Epithelial cell of esophagus (primary cell): Measurements from ENCODE around the gene GRIA1.

Experiments used
- DNase-seq: peaks from one replicate; pipeline ENCODE4 v3.0.0; 2010; ENCODE audit warnings: low read depth
- H3K4me3 ChIP-seq: 2 replicates; pipeline ENCODE4 v1.5.1; 2011; ENCODE audit warnings: mild to moderate bottlenecking, low read length, control low read depth
- CTCF ChIP-seq: IDR thresholded peaks from 2 replicates; pipeline ENCODE4 v1.5.1; 2011; ENCODE audit warnings: low read depth, mild to moderate bottlenecking, low read length, control low read depth, inconsistent platforms; ENCODE audit not compliant: insufficient read depth; ENCODE audit errors: missing control alignments

The GRIA1 gene

DNA sequence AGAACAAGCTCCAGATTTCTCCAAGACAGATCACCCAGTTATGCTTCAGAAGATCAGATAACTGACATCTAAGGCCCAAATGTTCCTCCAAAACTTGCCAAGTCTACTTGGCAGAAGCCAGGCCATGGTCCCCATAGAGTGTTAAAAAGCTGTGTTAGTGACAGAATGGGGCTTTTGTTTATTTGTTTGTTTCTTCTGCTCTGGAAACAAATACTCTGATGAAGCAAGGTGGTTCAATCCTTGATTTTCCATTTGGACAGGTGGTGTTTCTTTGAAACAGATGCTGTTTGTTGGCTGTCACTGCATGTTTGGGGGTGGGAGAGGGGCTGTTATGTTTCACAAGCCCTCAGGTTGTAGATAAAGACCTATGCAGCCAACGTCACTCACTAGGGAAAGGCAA is 284.2 kb downstream of the GRIA1 start:
- no peak for TF ChIP-seq CTCF
- no peak for DNase-seq
- H3K4me3 ChIP-seq = no peak overlapping the region

DNA sequence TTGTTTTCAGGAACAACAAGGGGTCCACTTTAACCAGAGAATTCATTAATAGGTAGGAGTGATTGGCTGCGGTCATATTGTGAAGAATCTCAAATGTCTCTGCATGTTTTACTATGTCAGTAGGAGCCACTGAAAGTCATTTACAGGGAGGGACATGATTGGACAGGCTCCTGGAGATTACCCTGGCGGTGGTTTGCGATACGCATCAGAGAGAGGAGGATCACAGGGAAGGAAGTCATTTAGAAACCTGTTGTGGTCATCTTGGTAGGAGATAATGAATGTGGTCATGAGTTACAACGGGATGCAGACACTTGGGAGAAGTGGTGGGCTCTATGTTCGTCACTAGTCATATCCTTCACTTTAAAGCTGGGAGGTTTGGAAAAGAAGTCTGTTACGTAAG is 285.5 kb downstream of the GRIA1 start:
- DNase-seq = no peak
- TF ChIP-seq CTCF = no peak
- H3K4me3 ChIP-seq = no peak overlapping the region

GRCh38 chr5:153777681-153778581 is 287.5 kb downstream of the GRIA1 start:
- no peak for TF ChIP-seq CTCF
- H3K4me3 ChIP-seq = no peak overlapping the region
- DNase-seq = no peak

- TF ChIP-seq CTCF = no peak
Observed at GRCh38 chr5:153779836-153780235, 289.4 kb downstream of the GRIA1 start.

GRCh38 chr5:153780876-153781705 is 290.6 kb downstream of the GRIA1 start:
- DNase-seq = peak; percentile 49
- TF ChIP-seq CTCF = no peak
- H3K4me3 ChIP-seq = no peak overlapping the region

More at GRCh38 chr5:153779836-153780235, 289.4 kb downstream of the GRIA1 start:
- no peak overlapping the region for H3K4me3 ChIP-seq
- no peak for DNase-seq

DNA sequence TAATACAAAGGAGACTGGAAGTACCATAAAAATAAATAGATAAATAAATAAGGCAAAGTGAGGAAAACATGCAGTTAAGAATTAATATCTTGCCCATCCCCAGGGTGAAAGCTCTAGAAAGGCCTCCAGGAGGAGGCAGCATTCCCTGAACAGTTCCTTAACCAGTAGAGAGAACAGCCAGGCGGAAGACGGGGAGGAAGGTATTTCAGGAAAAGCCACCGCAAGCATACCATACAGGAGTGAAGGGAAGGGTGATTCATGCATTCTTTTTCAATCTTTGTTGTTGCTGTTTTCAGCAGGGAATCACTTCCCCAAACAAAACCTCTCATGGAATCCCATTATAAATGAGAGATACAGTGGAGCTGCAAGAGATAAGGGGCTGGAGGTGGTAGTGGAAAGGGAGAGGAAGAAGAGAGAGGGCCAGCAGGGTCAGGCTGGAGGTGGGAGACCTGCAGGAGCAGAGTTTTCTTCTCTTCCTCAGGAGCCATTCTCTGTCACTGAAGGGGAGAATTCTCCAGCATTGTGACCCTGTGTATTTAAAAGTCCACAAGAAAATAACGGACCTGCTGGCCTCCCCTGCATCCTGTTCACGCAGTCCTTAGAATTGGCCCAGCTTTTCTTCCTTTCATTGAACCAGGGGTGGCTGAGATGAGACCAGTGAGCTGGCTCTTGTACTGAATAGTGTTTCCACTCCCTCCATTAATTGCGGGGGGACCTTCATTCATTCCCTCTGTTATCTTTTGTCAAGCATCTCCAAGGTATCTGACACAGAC is 292.3 kb downstream of the GRIA1 start:
- DNase-seq = peak; percentile 69
- TF ChIP-seq CTCF = no peak
- H3K4me3 ChIP-seq = no peak overlapping the region
